Hypothalamus (tissue), 51 donors: Measurements from ENCODE around the gene RAB33B.
A peak's percentile ranks its signal among the peaks of the same experiment; 100 is the strongest.
"Not testable (repeated sequence)": the region's sequence is repeated elsewhere in the genome, so short reads cannot be mapped to it uniquely, and the experiment has no call there.

Experiments used
- DNase-seq, 51 donors: peaks; one replicate each; lab custom pipeline; 2025; lab: John Stamatoyannopoulos, UW

RAB33B gene

GRCh38 chr4:139461022-139461628 is 7.2 kb downstream of the RAB33B start:
- DNase-seq = no peak

GRCh38 chr4:139464512-139464911 is 10.6 kb downstream of the RAB33B start:
- not testable (repeated sequence) for DNase-seq

- DNase-seq = no peak
Measured at GRCh38 chr4:139465922-139466321, 12.0 kb downstream of the RAB33B start.

- DNase-seq = not testable (repeated sequence)
Measured at GRCh38 chr4:139468756-139469155, 14.8 kb downstream of the RAB33B start.

GRCh38 chr4:139469216-139469615 is 15.3 kb downstream of the RAB33B start:
- DNase-seq = no peak

GRCh38 chr4:139469869-139470268 is 15.9 kb downstream of the RAB33B start:
- DNase-seq = no peak

GRCh38 chr4:139470295-139470694 is 16.4 kb downstream of the RAB33B start:
- DNase-seq = no peak

- DNase-seq = no peak
Measured at GRCh38 chr4:139470997-139471665, 17.2 kb downstream of the RAB33B start.

GRCh38 chr4:139472852-139473251 is 18.9 kb downstream of the RAB33B start:
- no peak for DNase-seq

- no peak for DNase-seq
Measured at GRCh38 chr4:139476363-139476762, 22.4 kb downstream of the RAB33B start.

GRCh38 chr4:139481465-139481864 is 27.5 kb downstream of the RAB33B start:
- no peak for DNase-seq

GRCh38 chr4:139483000-139483399 is 29.1 kb downstream of the RAB33B start:
- peak in 1 of 51 donors; percentile 12 for DNase-seq

GRCh38 chr4:139484783-139485311 is 30.9 kb downstream of the RAB33B start:
- DNase-seq = no peak

- no peak for DNase-seq
Measured at GRCh38 chr4:139488442-139488841, 34.5 kb downstream of the RAB33B start.

GRCh38 chr4:139489638-139490037 is 35.7 kb downstream of the RAB33B start:
- no peak for DNase-seq

GRCh38 chr4:139492429-139492828 is 38.5 kb downstream of the RAB33B start:
- DNase-seq = no peak

- no peak for DNase-seq
Measured at GRCh38 chr4:139493176-139493575, 39.3 kb downstream of the RAB33B start.

GRCh38 chr4:139499186-139499585 is 45.3 kb downstream of the RAB33B start:
- DNase-seq = no peak

- no peak for DNase-seq
Measured at GRCh38 chr4:139501117-139501516, 47.2 kb downstream of the RAB33B start.

GRCh38 chr4:139501527-139501926 is 47.6 kb downstream of the RAB33B start:
- DNase-seq = no peak

GRCh38 chr4:139501927-139502899 is 48.3 kb downstream of the RAB33B start:
- DNase-seq = no peak
